ENCODE data around the gene DLEC1. TPM values are rescaled to one million over a fixed set of nuclear protein-coding genes. Genes with fewer than 3 reads are reported as not detected.

The DLEC1 gene
- polyA plus RNA-seq, 1 experiment: 0.04 TPM

- DNase-seq (ENCODE audit: low read depth, low spot score): no peak
- ChIA-PET CTCF (interaction anchor here (2.0 to 2.4 kb wide), 2 partner anchors 17 to 23 kb away, joined by 6 read pairs; no protein-coding TSS in a partner anchor), POLR2A (interaction anchor here (0.9 kb wide), 1 partner anchor 11 kb away, joined by 3 read pairs; no protein-coding TSS in a partner anchor)
- Histone ChIP-seq H3K9me3 (ENCODE audit: control insufficient read depth, insufficient read depth, low read length) (peaks cover 7% of the 10 kb centered on the region), H3K4me3 (ENCODE audit: low read depth, low read length) (no peak overlapping the region), H3K27ac (ENCODE audit: low read depth, low read length) (no peak overlapping the region), H3K27me3 (ENCODE audit: control insufficient read depth, insufficient read depth, low read length) (no peaks in the 10 kb centered on the region)
- no peak for TF ChIP-seq CTCF (IDR thresholded peaks at IDR 0.05; ENCODE audit: low read depth, low read length)
These were observed 18.7 kb upstream of the DLEC1 start for GRCh38 chr3:38020342-38020726.

GRCh38 chr3:38021196-38021595 lies 17.8 kb upstream of the DLEC1 start:
- POLR2A ChIA-PET: no interaction called here
- Histone ChIP-seq H3K9me3 (ENCODE audit: control insufficient read depth, insufficient read depth, low read length) (peaks cover 5% of the 10 kb centered on the region), H3K27ac (ENCODE audit: low read depth, low read length) (no peak overlapping the region), H3K4me3 (ENCODE audit: low read depth, low read length) (no peak overlapping the region), H3K27me3 (ENCODE audit: control insufficient read depth, insufficient read depth, low read length) (no peaks in the 10 kb centered on the region)
- TF ChIP-seq CTCF (IDR thresholded peaks at IDR 0.05; ENCODE audit: low read depth, low read length): no peak
- CTCF ChIA-PET: interaction anchor here (2.0 to 2.4 kb wide), 2 partner anchors 18 to 24 kb away, joined by 6 read pairs; no protein-coding TSS in a partner anchor
- no peak for DNase-seq (ENCODE audit: low read depth, low spot score)

- H3K27me3 ChIP-seq (ENCODE audit: control insufficient read depth, insufficient read depth, low read length): no peaks in the 10 kb centered on the region
- TF ChIP-seq CTCF (IDR thresholded peaks at IDR 0.05; ENCODE audit: low read depth, low read length): no peak
- ChIA-PET CTCF (interaction anchor here (1.4 to 1.6 kb wide), 2 partner anchors 19 to 25 kb away, joined by 4 read pairs; no protein-coding TSS in a partner anchor), POLR2A (no interaction called here)
- no peak for DNase-seq (ENCODE audit: low read depth, low spot score)
- no peaks in the 10 kb centered on the region; the same call in 1 of the 2 replicates for H3K9me3 ChIP-seq (ENCODE audit: control insufficient read depth, insufficient read depth, low read length)
- H3K4me3 ChIP-seq (ENCODE audit: low read depth, low read length): no peak overlapping the region
- H3K27ac ChIP-seq (ENCODE audit: low read depth, low read length): no peak overlapping the region
These were observed 16.7 kb upstream of the DLEC1 start for GRCh38 chr3:38022301-38022700.

- CTCF ChIA-PET: interaction anchor here (0.6 to 1.6 kb wide), 3 partner anchors 20 to 310 kb away, joined by 4 to 6 read pairs (median 4); no protein-coding TSS in a partner anchor
- no peak overlapping the region for H3K4me3 ChIP-seq (ENCODE audit: low read depth, low read length)
- H3K27me3 ChIP-seq (ENCODE audit: control insufficient read depth, insufficient read depth, low read length): no peaks in the 10 kb centered on the region
- DNase-seq (ENCODE audit: low read depth, low spot score): no peak
- POLR2A ChIA-PET: interaction anchor here (0.6 kb wide), 1 partner anchor 1155 kb away, joined by 3 read pairs; no protein-coding TSS in a partner anchor
- H3K9me3 ChIP-seq (ENCODE audit: control insufficient read depth, insufficient read depth, low read length): no peaks in the 10 kb centered on the region; the same call in 1 of the 2 replicates
- no peak for TF ChIP-seq CTCF (IDR thresholded peaks at IDR 0.05; ENCODE audit: low read depth, low read length)
- H3K27ac ChIP-seq (ENCODE audit: low read depth, low read length): no peak overlapping the region
These were observed 15.9 kb upstream of the DLEC1 start for GRCh38 chr3:38022896-38023709.

- no peaks in the 10 kb centered on the region; the same call in 1 of the 2 replicates for H3K9me3 ChIP-seq (ENCODE audit: control insufficient read depth, insufficient read depth, low read length)
- no peak overlapping the region for H3K27ac ChIP-seq (ENCODE audit: low read depth, low read length)
- no peak for TF ChIP-seq CTCF (IDR thresholded peaks at IDR 0.05; ENCODE audit: low read depth, low read length)
- H3K4me3 ChIP-seq (ENCODE audit: low read depth, low read length): no peak overlapping the region
- no peak for DNase-seq (ENCODE audit: low read depth, low spot score)
- no peaks in the 10 kb centered on the region for H3K27me3 ChIP-seq (ENCODE audit: control insufficient read depth, insufficient read depth, low read length)
- ChIA-PET POLR2A (no interaction called here), CTCF (no interaction called here)
These were observed 12.2 kb upstream of the DLEC1 start for GRCh38 chr3:38026856-38027255.
